ENCODE measurements around the gene WFDC12.

Gene WFDC12

DNA sequence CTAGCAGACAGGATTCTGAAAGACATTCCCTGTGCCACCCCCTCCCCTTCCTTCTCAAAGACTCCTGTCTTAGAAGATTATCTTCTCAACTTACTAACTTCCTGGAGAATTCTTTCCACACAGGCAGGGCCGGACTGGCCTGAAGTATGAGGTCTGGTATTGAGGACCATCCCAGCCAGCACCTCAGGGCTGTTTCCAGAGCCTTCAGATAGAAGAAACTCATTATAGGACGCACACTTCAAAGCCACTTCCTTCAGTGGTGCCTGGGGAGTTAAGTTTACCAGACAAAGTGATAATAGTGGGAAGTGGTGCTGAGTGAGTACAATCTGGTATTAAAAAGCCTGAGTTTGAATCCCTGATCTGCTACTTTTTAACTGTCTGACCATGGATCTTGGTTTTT, 39.0 kb downstream of the WFDC12 start:
- Histone ChIP-seq H3K36me3 (ENCODE audit: control insufficient read depth, insufficient read depth, low read length) (no peaks in the 10 kb centered on the region), H3K27me3 (ENCODE audit: control insufficient read depth, insufficient read depth, low read length) (no peaks in the 10 kb centered on the region), H3K9me3 (ENCODE audit: control insufficient read depth, low read length) (no peaks in the 10 kb centered on the region), H3K4me3 (ENCODE audit: low read length) (no peak overlapping the region), H3K4me1 (ENCODE audit: control insufficient read depth, insufficient read depth, low read length) (no peaks in the 10 kb centered on the region), H3K9ac (ENCODE audit: low read length) (no peak overlapping the region)

DNA sequence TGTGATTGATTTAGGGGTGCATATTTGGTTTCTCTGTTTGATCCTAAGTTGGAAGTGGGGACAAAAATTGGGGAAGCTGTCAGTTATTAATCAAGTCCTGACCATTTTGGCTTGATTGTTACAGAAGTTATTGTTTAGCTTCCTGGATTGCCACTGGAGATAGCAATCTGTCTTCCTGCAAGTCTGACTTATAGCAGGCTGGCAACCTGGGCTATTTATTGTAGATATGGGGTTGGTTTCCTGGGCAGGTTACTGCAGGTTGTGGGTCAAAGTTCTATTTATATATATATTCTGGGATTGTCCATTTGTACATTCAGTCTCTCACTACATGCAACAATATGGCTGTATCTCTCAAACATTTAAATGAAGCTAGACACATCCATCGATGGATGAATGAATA, 41.1 kb downstream of the WFDC12 start:
- no peaks in the 10 kb centered on the region for H3K4me1 ChIP-seq (ENCODE audit: control insufficient read depth, insufficient read depth, low read length)
- H3K9me3 ChIP-seq (ENCODE audit: control insufficient read depth, low read length) = no peaks in the 10 kb centered on the region
- H3K27me3 ChIP-seq (ENCODE audit: control insufficient read depth, insufficient read depth, low read length) = no peaks in the 10 kb centered on the region
- H3K36me3 ChIP-seq (ENCODE audit: control insufficient read depth, insufficient read depth, low read length) = no peaks in the 10 kb centered on the region
- H3K9ac ChIP-seq (ENCODE audit: low read length) = no peak overlapping the region
- H3K4me3 ChIP-seq (ENCODE audit: low read length) = no peak overlapping the region

- H3K27me3 ChIP-seq (ENCODE audit: control insufficient read depth, insufficient read depth, low read length) = no peaks in the 10 kb centered on the region
- no peaks in the 10 kb centered on the region for H3K36me3 ChIP-seq (ENCODE audit: control insufficient read depth, insufficient read depth, low read length)
- H3K4me1 ChIP-seq (ENCODE audit: control insufficient read depth, insufficient read depth, low read length) = no peaks in the 10 kb centered on the region
- H3K4me3 ChIP-seq (ENCODE audit: low read length) = no peak overlapping the region
- H3K9ac ChIP-seq (ENCODE audit: low read length) = no peak overlapping the region
- H3K9me3 ChIP-seq (ENCODE audit: control insufficient read depth, low read length) = no peaks in the 10 kb centered on the region
Observed at GRCh38 chr20:45082468-45082867, 41.8 kb downstream of the WFDC12 start.

DNA sequence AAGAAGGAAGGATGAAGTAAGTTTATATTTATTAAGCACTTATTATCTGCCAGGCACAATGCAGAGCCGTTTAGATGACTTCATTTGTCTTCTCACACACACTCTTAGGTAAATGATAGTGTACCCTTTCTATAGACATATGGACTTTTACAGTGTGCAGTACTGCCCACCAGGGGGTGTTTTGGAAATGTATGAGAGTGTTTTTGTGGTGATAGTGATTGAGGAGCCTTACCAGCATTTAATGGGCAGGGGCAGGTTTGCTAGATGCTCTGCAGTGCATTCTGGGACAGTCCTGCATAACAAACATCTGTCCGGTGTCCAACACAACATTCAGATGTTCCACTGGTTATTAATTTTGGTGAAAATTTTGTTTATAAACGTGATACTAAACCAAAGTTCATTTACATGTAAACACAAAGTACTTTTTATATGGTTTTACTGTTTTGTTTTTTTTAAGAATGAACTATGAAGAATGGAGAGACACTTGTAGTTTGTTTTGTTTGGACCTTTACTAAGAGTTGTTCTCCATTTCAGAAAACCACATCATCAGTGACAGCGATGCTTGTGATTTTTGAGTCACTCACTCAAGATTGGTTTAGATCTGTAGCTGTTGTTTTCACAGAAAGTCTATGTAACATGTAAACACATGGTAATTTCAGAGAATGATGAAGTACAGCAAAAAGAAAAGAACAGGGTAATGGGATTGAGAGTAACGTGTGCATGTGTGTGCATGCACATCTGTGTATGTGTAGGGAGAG, 43.2 kb downstream of the WFDC12 start:
- Histone ChIP-seq H3K27me3 (ENCODE audit: control insufficient read depth, insufficient read depth, low read length) (no peaks in the 10 kb centered on the region), H3K4me1 (ENCODE audit: control insufficient read depth, insufficient read depth, low read length) (no peaks in the 10 kb centered on the region), H3K9me3 (ENCODE audit: control insufficient read depth, low read length) (no peaks in the 10 kb centered on the region), H3K9ac (ENCODE audit: low read length) (no peak overlapping the region), H3K4me3 (ENCODE audit: low read length) (no peak overlapping the region), H3K36me3 (ENCODE audit: control insufficient read depth, insufficient read depth, low read length) (no peaks in the 10 kb centered on the region)

DNA sequence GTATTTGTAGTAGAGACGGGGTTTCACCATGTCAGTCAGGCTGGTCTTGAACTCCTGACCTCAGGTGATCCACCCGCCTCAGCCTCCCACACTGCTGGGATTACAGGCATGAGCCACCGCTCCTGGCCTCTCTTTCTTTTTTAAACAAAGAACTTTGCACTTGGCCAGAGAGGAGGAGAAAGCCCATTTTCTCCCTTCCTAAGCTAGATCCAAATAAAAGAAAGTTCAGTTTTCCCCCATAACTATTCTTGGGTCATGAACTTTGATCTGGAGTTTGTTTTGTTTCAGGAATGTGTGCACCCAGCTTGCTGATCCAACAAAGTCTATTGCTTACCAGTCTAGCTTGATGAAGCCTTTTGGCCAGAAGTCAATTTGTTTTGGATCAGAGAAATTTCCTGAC, 46.7 kb downstream of the WFDC12 start:
- H3K27me3 ChIP-seq (ENCODE audit: control insufficient read depth, insufficient read depth, low read length) = no peaks in the 10 kb centered on the region
- no peaks in the 10 kb centered on the region for H3K36me3 ChIP-seq (ENCODE audit: control insufficient read depth, insufficient read depth, low read length)
- no peaks in the 10 kb centered on the region for H3K4me1 ChIP-seq (ENCODE audit: control insufficient read depth, insufficient read depth, low read length)
- no peaks in the 10 kb centered on the region for H3K9me3 ChIP-seq (ENCODE audit: control insufficient read depth, low read length)
- no peak overlapping the region for H3K9ac ChIP-seq (ENCODE audit: low read length)
- H3K4me3 ChIP-seq (ENCODE audit: low read length) = no peak overlapping the region
